IPS-18c (cell line): Measurements from ENCODE around the gene TMEM51.

Experiments
- H3K4me3 ChIP-seq: 2 replicates; pipeline ENCODE4 v1.7.0; 2013; ENCODE audit warnings: low read depth, mild to moderate bottlenecking, low read length, moderate library complexity; ENCODE audit not compliant: insufficient read depth
- H3K9me3 ChIP-seq: one replicate; pipeline ENCODE4 v1.6.1; 2013; ENCODE audit warnings: mild to moderate bottlenecking, low read length, moderate library complexity; ENCODE audit not compliant: control insufficient read depth, insufficient read depth

Gene TMEM51

DNA sequence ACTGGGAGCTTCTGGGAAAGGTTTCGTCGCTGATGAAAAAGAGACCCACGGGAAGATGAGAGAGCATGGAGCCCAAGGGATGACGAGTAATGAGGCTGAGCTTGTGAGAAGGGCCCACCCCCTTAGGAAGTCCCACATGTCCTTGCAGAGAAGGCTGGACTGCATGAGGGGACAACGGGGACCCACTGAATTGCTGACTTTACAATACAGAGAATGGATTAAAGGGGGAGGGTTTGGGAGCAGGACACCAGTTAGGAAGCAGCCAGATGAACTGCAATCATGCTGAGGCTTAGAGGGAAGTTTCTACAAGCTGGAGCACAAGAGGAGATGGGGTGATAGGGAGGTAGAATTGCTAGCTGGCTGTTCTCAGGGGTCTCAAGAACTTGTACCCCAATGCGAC is 5.5 kb upstream of the TMEM51 start:
- H3K4me3 ChIP-seq: no peak overlapping the region
- H3K9me3 ChIP-seq: no peaks in the 10 kb centered on the region

DNA sequence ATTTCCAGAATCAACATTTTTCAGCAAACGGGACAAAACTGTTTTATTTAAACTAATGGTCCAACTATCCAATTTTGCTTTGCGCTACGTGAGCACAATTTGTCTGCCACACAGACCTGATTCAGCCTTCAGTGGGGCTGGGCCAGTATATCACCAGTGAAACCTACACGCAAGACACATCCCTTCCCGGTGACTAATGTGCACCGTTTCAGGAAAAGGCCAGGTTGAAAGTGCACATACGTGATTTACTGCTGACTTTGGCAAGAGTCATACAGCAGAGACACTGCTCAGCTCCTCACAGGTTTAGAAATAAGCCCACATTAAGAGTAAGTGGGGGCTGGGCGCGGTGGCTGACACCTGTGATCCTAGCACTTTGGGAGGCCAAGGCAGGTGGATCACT is 5.1 kb upstream of the TMEM51 start:
- Histone ChIP-seq H3K4me3 (no peak overlapping the region), H3K9me3 (no peaks in the 10 kb centered on the region)

DNA sequence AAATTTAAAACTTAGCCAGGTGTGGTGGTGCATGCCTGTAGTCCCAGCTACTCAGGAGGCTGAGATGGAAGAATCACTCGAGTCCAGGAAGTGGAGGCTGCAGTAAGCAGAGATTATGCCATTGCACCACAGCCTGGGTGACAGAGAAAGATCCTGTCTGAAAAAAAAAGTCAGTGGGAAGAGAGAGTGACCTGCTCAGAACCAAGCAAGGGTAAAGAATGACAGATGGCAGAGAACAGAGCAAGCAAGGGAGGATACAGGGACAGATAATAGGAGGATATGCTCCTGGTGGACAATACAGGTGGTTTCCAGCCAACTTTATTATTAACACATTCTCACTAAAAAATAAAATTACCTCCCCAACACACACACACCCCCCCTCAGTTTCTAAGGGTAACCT is 4.6 kb upstream of the TMEM51 start:
- no peaks in the 10 kb centered on the region for H3K9me3 ChIP-seq
- H3K4me3 ChIP-seq: no peak overlapping the region

DNA sequence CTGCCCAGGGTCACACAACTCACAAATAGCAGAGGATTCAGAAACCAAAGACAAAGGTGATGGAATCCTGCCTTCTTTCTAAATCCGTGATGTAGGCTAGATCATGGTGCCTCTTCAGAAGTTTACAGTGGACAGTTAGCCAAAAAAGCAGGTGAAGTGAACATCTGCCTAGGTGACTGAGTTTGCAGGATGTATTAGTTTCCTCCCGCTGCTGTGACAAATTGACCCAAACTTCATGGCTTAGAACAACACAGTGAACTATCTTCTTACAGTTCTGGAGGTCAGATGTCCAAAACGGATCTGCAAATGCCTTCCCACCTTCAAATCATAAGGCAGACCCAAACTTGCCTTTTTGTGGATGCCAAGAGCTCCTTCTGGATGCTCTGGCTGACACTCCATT is 3.2 kb upstream of the TMEM51 start:
- Histone ChIP-seq H3K4me3 (no peak overlapping the region), H3K9me3 (no peaks in the 10 kb centered on the region)

DNA sequence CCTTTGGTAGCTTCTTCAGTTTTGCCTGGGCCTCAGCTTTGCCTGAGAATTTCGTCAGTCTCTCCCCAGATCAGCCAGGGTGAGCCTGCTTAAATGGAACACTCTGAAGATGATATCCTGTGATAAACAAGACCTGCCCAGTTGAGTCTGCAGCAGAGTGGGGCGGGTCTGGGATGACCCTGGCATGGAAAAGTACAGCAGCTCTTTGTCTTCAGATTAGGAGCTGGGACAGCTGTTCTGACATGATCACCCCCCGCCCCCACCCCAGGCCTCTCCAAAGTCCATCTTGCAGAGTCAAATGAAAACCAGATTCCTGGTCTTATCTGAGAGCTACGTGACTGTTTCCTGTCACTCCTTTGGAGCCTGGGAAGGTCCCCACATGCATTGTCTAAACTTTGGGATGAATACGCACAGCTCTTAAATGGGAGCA is 2.2 kb upstream of the TMEM51 start:
- H3K9me3 ChIP-seq: no peaks in the 10 kb centered on the region
- H3K4me3 ChIP-seq: no peak overlapping the region

DNA sequence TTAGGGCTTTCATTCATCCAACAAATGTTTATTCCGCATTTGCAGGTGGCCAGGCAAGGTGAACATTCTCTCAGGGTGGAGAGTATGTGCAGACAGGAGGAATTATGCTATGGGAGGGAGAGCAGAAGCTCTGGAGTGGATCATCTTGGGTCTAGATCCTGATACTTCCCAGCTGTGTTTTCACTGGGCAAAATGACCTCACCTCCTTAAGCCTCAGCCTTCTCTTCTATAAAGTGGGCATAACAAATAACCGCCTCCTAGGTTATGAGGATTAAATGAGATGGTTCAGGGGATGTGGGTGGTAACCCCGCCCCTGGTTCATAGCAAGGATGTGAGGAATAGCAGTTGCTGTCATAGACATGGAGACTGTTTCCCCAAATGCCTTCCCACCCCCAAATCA is 1.7 kb upstream of the TMEM51 start:
- H3K4me3 ChIP-seq: peak overlapping the region; percentile 92; the same call in 1 of the 2 replicates
- H3K9me3 ChIP-seq: no peaks in the 10 kb centered on the region

DNA sequence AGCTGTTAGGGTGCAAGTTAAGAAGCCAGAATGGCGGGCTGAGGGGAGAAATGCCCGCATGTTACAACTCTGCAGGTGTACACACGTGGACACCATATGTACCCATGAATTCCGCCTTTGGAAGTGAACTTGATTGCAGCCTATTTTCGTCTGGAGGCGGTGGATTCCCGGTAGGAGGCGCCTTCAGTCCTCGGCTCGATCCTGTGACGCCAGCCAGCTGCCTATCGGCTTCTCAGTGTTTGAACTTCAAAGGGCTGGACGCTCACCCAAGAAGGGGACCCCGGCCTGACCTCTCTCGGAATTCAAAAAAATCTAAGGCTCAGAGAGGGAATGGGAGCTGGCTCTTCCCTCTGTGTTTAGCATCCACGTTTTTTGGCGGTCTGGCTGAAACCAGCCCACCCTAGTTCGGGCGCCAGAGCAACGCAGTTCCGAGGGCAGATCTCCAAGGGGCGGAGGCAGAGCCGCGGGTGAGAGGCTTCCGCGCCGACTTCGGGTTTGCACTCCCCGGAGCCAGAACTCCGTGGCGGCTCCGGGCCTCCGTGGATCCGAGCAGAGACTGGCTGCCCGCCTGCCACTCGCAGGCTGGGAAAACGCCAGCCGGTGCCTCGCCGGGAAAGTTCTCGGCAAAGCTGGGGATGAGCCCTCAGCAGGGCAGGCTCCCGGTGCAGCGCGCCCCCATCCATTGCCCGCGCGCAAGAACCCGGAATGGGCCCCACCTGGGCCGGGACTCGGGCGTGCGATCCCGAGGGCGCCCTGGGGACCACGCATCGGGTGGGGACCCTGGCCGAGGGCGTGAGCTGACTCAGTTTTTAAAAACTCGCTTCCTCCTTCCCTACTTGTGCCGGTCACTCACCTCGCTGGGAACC is 996 bp upstream of the TMEM51 start:
- peak overlapping the region; percentile 92 for H3K4me3 ChIP-seq

DNA sequence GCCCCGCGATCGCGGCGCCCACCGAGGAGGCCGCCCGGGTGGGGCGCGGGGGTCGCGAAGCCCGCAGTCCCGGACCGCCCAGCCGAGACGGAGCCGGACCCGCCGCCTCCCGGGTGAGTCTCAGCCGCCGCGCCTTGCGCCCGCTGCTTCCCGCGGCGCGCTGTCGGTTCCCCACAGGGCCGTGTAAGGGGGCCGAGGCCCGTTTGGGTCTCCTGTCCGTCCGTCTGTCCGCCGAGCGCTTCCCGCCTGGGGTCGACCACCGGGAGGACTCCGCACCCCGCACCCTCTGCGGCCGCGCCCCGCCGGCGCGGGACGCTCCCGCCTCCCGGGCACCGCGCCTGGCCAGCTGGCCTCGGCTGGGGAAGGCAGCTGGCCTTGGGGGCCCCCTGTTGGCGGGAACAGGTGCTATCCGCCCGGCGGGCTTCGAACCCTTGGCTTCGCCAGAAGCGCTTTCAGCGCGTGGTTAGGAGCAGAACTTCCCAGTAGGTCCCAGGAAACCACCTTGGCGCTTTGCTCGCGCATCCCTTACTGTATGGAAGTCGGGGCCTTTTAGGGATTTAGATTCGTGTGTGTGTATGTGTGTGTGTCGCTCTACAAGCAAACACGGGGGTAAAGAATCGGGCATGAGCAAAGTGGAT is 414 bp downstream of the TMEM51 start:
- Histone ChIP-seq H3K9me3 (no peaks in the 10 kb centered on the region), H3K4me3 (peak overlapping the region; percentile 92)

More for the DNA sequence above, 996 bp upstream of the TMEM51 start:
- H3K9me3 ChIP-seq: no peaks in the 10 kb centered on the region

DNA sequence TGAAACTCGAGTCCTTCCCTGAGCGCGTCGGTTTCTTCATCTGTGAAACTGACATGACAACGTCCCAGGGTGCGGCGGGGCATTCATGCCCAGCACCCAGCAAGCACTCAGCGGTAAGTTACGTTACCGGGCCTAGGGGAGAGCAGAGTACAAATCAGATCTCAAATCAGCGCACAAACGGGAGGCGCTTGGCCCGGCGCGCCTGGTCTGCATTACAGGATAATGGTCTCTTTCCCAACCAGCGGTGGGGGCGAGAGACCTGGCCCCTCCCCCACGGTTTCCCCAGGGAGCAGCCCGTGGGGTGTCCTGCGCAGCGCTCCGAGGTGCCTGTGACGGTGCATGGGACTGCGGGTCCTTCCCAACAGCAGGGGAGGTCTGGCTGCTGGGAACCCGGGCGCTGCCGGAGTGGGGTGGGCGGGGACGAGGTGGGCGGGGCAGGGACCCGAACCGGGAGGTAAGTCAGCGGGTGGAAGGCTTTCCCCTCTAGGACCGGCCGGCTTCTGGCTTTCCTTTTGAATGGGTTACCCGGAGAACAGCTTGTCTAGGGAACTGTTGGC is 1.0 kb downstream of the TMEM51 start:
- Histone ChIP-seq H3K4me3 (peak overlapping the region; percentile 92), H3K9me3 (no peaks in the 10 kb centered on the region)

DNA sequence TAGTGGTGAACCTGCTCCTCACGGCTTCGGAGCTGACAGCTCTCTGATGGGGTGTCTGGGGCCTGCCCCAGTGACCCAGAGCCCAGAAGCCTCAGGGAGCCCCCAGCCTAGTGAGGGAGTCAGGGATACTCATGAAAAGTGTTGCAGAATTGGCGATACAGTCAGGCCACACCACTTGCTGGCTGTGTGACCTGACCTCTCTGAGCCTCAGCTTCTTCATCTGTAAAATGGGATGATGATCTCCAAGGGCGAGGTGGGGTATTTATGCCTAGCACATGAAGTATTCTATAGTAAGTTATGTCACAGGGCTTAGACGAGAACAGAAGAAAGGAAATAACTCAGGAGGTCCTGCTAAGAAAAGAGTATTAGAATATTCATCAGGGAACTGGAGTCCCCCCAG is 1.6 kb downstream of the TMEM51 start:
- Histone ChIP-seq H3K9me3 (no peaks in the 10 kb centered on the region), H3K4me3 (no peak overlapping the region; the same call in 1 of the 2 replicates)

DNA sequence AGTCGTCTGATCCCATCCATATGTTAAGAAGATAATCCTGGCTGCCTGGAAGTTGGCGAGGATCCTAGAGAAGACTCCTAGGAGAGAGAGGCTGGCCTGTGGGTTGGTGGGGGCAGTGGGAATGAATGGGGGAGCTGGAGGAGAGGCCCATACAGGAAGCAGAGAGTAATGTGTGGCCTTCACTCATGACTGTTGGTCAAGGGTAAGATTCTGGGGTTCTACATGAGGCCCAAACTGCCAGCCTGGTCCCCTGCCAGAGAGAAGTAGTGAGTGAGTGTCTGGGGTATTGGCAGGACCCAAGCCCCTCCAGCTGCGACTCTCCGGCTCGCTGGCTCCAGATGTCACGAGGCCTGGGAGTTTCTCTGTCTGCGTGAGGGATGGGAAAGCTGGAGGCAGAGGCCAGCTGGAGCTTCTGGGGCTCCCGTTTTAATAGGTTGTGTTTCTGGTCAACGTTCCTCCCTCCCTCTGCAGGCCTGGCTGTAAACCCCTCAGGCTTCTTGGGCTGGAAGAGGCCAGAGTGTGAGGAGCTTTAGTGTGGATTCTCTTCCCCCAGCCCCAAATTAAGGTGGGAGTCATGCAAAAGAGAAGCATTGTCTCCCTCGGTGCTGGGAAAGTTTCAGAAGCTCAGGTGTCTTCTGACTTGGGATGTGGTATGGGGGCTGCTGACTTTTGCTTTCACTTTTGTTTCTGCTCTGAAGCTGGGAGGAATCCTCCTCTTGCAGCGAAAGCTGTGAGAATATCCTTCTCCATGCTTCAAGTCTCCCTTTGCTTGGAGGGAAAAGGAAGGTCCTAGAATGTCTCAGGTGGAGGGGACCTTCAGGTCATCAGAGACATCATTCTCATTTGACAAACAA is 2.6 kb downstream of the TMEM51 start:
- H3K9me3 ChIP-seq: no peaks in the 10 kb centered on the region
- no peak overlapping the region for H3K4me3 ChIP-seq

DNA sequence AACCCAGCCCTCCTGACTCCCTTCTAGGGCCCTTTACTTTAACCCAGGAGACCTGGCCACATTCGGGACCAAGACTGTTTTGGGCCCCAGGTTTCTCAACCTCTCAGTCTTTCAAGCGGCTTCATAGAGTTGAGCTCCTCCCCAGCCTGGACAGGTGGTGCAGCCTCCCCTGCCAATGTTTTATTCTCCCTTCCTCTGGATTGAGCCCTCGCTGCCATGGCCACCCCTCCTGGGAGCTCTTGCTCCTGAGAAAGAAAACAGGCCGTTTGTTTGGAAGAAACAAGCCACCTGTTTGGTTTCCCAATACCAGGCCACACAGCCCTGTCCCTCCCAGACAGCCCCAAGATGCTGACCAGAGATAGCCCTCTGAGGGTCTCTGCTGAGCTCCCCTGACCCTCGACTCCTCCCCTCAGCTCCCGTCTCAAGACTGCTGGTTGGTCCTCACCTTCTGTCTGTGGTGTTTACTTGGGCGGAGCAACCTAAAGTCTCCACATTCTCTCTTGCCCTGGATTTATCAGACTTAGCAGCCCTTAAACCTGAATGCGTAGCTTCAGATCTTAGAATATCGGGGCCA is 3.3 kb downstream of the TMEM51 start:
- H3K9me3 ChIP-seq: no peaks in the 10 kb centered on the region
- no peak overlapping the region; the same call in 1 of the 2 replicates for H3K4me3 ChIP-seq

DNA sequence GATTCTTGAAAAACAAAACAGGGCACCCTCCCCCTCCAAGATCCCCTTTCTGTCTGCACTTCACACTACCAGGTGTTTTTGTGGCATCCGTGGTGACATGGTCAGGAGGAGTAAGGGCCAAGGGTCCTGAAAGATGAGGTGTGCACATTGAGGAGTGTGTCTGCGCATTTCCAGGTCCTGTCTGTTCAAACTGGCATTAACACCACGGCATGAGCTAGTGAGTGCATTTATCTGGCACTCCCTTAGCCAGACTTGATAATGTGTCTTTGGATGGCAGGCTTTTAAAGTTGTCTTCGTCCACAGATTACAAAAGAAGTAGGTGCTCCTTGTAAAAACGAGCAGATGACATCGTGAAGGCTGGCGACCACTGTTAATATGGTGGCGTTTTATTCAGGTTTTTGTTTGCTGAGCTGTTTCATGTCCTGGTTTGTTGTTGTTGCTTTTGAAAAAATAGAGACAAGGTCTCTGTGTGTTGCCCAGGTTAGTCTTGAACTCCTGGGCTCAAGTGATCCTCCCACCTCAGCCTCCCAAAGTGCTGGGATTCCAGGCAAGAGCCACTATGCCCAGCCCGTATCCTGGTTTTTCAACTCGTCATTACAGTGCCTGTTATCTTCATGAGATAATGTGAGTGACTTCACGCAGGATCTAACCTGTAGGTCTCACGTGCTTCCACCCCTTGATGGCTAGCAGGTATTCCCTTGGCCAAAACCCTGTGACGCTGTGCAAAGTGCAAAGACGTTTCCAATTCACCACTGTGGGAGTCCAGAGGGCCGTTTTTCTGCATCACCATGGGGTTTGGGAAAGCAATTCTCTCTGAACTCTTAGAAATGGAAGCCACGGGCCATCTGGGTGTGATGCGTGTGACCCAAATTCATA is 4.2 kb downstream of the TMEM51 start:
- H3K9me3 ChIP-seq: no peaks in the 10 kb centered on the region

DNA sequence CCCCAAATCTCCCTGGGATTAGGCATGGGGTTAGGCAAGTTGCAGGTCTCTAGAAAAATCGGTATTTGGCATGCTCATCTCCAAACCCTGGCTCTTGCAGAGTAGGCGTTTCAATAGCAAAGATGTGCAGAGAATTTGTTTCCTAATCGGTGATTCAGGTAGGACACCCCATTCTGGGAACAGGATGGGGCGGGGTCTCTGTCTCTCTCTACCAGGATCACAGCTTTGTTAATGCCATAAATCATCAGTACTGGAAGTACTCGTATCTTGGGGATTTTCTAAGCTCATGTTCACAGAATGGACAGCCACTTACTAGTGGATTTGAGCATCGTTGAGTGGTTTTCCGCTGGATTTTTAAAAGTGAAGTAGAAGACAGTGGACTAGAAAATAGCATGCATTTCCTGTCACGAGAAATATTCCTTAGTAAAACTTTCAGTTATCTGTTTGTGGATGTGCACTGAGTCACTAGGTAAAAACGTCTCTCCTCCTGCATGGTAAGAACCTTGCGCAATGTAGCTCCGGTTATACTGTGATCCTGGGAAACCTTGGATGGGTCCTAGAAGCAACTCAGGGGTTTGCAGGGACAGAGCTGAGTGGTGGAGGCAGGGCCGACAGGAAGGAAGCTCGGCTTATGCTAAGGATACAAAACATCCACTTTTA is 5.1 kb downstream of the TMEM51 start:
- Histone ChIP-seq H3K4me3 (no peak overlapping the region), H3K9me3 (no peaks in the 10 kb centered on the region)

More for the DNA sequence above, 4.2 kb downstream of the TMEM51 start:
- H3K4me3 ChIP-seq: no peak overlapping the region

DNA sequence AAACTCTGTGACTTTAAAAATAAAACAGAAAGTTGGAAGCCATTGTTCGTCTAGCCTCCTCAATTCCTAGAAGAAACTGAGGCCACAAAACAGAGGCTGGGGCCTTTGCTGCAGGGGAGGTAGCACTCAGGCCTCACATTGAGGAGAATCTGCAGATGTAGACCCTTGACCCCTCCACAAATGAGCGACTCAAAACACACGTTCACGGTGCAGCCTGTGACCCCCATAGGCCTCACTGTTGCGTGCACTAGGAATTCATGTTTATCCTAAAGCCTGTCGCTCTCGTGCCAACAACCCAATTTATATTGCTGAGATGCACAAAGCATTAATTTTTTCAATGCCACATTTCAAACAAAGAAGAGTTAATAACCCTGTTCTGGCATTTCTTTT is 5.6 kb downstream of the TMEM51 start:
- no peaks in the 10 kb centered on the region for H3K9me3 ChIP-seq
- no peak overlapping the region for H3K4me3 ChIP-seq

DNA sequence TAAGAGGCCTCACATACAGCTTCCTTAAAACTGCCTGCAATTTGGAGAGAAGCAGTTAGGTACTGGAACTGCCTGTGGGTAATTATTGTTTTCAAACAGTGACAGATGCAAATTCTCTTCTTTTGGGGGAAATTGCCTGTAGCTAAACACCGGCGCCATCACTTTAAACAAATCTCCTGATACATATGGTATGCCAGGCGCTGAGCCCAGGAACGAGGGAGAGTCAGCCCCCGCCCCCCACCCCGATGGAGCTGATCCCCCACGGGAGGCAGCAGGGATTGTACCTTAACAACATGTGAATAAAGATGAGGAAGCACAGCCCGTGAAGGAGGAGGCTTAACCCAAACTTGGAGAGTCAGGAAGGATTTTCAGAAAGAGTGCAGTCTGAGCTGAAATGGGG is 7.1 kb downstream of the TMEM51 start:
- no peaks in the 10 kb centered on the region for H3K9me3 ChIP-seq
- H3K4me3 ChIP-seq: no peak overlapping the region
